ENCODE results near the gene OR4F17. TPM values are rescaled to one million over a fixed set of nuclear protein-coding genes. Genes with fewer than 3 reads are reported as not detected.

Gene OR4F17, protein sequence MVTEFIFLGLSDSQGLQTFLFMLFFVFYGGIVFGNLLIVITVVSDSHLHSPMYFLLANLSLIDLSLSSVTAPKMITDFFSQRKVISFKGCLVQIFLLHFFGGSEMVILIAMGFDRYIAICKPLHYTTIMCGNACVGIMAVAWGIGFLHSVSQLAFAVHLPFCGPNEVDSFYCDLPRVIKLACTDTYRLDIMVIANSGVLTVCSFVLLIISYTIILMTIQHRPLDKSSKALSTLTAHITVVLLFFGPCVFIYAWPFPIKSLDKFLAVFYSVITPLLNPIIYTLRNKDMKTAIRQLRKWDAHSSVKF
- total RNA-seq, result not detected in 2 replicates

DNA sequence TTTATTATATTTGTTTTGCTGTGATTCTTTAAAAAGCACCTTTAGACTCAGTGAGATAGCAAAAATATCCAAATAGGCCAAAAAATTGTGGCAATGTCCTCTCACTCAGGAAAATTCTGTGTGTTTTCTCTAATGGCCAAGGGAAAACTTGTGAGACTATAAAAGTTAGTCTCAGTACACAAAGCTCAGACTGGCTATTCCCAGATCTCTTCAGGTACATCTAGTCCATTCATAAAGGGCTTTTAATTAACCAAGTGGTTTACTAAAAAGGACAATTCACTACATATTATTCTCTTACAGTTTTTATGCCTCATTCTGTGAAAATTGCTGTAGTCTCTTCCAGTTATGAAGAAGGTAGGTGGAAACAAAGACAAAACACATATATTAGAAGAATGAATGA, at the start of gene OR4F17:
OR4F17 (plus strand) TSS at position 301 of the 400 bp plus-strand sequence. CDS start 3,575 bp downstream, outside the sequence.

Other genes starting within 250 kb of the OR4F17 start
- gene PLPP2, start 184.3 kb downstream of the OR4F17 start, total RNA-seq, result 6.6 and 19.4 TPM in 2 replicates
- 24.0 and 26.6 TPM in 2 replicates for gene MIER2, start 237.7 kb downstream of the OR4F17 start, total RNA-seq